Endodermal cell (in vitro differentiated cells): ENCODE data around the gene NUDCD2. TPM values are rescaled to one million over a fixed set of nuclear protein-coding genes. Genes with fewer than 3 reads are reported as not detected.

Experiments used
- DNase-seq: peaks from one replicate; pipeline ENCODE4 v3.0.0-alpha.2; 2017
- H3K27ac ChIP-seq: 2 replicates; pipeline ENCODE4 v1.5.1; 2013; ENCODE audit warnings: mild to moderate bottlenecking, low read depth, low read length, moderate library complexity
- H3K27me3 ChIP-seq: 2 replicates; pipeline ENCODE4 v1.6.1; 2013; ENCODE audit warnings: mild to moderate bottlenecking, low read length, moderate library complexity; ENCODE audit not compliant: insufficient read depth, control insufficient read depth, poor library complexity, severe bottlenecking
- H3K36me3 ChIP-seq: 2 replicates; pipeline ENCODE4 v1.7.0; 2013; ENCODE audit warnings: mild to moderate bottlenecking, low read length, moderate library complexity; ENCODE audit not compliant: control insufficient read depth, insufficient read depth
- H3K4me1 ChIP-seq: one replicate; pipeline ENCODE4 v1.7.0; 2013; ENCODE audit warnings: low read length; ENCODE audit not compliant: control insufficient read depth, insufficient read depth
- H3K4me3 ChIP-seq: 2 replicates; pipeline ENCODE4 v1.5.1; 2013; ENCODE audit warnings: mild to moderate bottlenecking, low read length, moderate library complexity
- H3K9ac ChIP-seq: 2 replicates; pipeline ENCODE4 v1.6.1; 2013; ENCODE audit warnings: mild to moderate bottlenecking, low read length, moderate library complexity; ENCODE audit not compliant: poor library complexity, severe bottlenecking; ENCODE audit errors: extremely low read depth
- H3K9me3 ChIP-seq: 2 replicates; pipeline ENCODE4 v1.6.1; 2013; ENCODE audit warnings: mild to moderate bottlenecking, low read length, moderate library complexity; ENCODE audit not compliant: control insufficient read depth
- H3K27ac Mint-ChIP-seq: 2 replicates; pipeline ENCODE4 v1.8.0; 2020; ENCODE audit warnings: mixed read lengths
- H3K27me3 Mint-ChIP-seq: 2 replicates; pipeline ENCODE4 v1.8.0; 2021; ENCODE audit warnings: mild to moderate bottlenecking, mixed read lengths; ENCODE audit not compliant: insufficient read depth
- H3K36me3 Mint-ChIP-seq: 2 replicates; pipeline ENCODE4 v1.8.0; 2020; ENCODE audit warnings: low read depth, mixed read lengths
- H3K4me1 Mint-ChIP-seq: 2 replicates; pipeline ENCODE4 v1.8.0; 2020; ENCODE audit warnings: mixed read lengths
- H3K4me3 Mint-ChIP-seq: 2 replicates; pipeline ENCODE4 v1.8.0; 2020; ENCODE audit warnings: mild to moderate bottlenecking, moderate library complexity, mixed read lengths
- H3K9me3 Mint-ChIP-seq: 2 replicates; pipeline ENCODE4 v1.8.0; 2020; ENCODE audit warnings: mild to moderate bottlenecking, mixed read lengths
- CTCF ChIP-seq: fragments of 200-600 bp; sonication (generic); conservative IDR thresholded peaks from 2 replicates; pipeline ENCODE4 v1.5.0; 2021; ENCODE audit warnings: antibody characterized with exemption, mild to moderate bottlenecking
- WGBS, 2 experiments: methylation state at CpG; one replicate each; pipeline versions ENCODE4 v1.1.5 to v1.1.7; 2013; ENCODE audit warnings: missing lambda C conversion rate in 2 of 2, mixed read lengths in 1 of 2; ENCODE audit not compliant: insufficient coverage in 1 of 2, insufficient read length in 1 of 2; 5-methylcytosine and 5-hydroxymethylcytosine counted together
- total RNA-seq, 2 donors: library from RNA; stranded (reverse); fragmentation: NEBNext Ultra II Directional in 1 of 2; extraction: Animal tissue kit (Norgen Biotek cat#: 25700) in 1 of 2; gene quantifications; 2 replicates in 1 of 2; 3 replicates in 1 of 2; pipeline ENCODE4 v1.2.1, GENCODE V29; 2021

The NUDCD2 gene
- total RNA-seq, 2 donors from 2014 or later = 36.0 to 73.0 TPM

- Histone ChIP-seq H3K9ac (peak overlapping the region; percentile 98), H3K4me3 (peak overlapping the region; percentile 100), H3K4me1 (peaks cover 15% of the 10 kb centered on the region), H3K27me3 (no peaks in the 10 kb centered on the region), H3K36me3 (peaks cover 39% of the 10 kb centered on the region), H3K9me3 (no peaks in the 10 kb centered on the region), H3K27ac (peak overlapping the region; percentile 31)
- Mint-ChIP-seq H3K4me3 (peak overlapping the region; percentile 96), H3K9me3 (no peaks in the 10 kb centered on the region), H3K27ac (peak overlapping the region; percentile 94), H3K4me1 (peaks cover 46% of the 10 kb centered on the region), H3K36me3 (peaks cover 39% of the 10 kb centered on the region), H3K27me3 (no peaks in the 10 kb centered on the region)
- WGBS, 2 experiments = 0 to 10% methylated on average over 3 to 6 of the region's 6 CpGs
- no peak for TF ChIP-seq CTCF
- no peak for DNase-seq
Measured at GRCh38 chr5:163437011-163437308, 22.9 kb downstream of the NUDCD2 start.

GRCh38 chr5:163436515-163436914, 23.4 kb downstream of the NUDCD2 start:
- 38 to 53% methylated on average over 4 of the region's 4 CpGs for WGBS, 2 experiments
- Mint-ChIP-seq H3K4me3 (peak overlapping the region; percentile 96), H3K4me1 (peaks cover 51% of the 10 kb centered on the region), H3K27ac (peak overlapping the region; percentile 94), H3K36me3 (peaks cover 36% of the 10 kb centered on the region), H3K9me3 (no peaks in the 10 kb centered on the region), H3K27me3 (no peaks in the 10 kb centered on the region)
- Histone ChIP-seq H3K9me3 (no peaks in the 10 kb centered on the region), H3K4me1 (peaks cover 18% of the 10 kb centered on the region), H3K27me3 (no peaks in the 10 kb centered on the region), H3K9ac (peak overlapping the region; percentile 98), H3K27ac (peak overlapping the region; percentile 31), H3K36me3 (peaks cover 35% of the 10 kb centered on the region), H3K4me3 (peak overlapping the region; percentile 100)
- DNase-seq = no peak
- no peak for TF ChIP-seq CTCF

GRCh38 chr5:163434401-163434866, 25.5 kb downstream of the NUDCD2 start:
- Mint-ChIP-seq H3K36me3 (peaks cover 16% of the 10 kb centered on the region), H3K27me3 (no peaks in the 10 kb centered on the region), H3K27ac (peak overlapping the region; percentile 95), H3K9me3 (no peaks in the 10 kb centered on the region), H3K4me1 (peaks cover 43% of the 10 kb centered on the region), H3K4me3 (peak overlapping the region; percentile 46)
- 86% methylated on average over 3 of the region's 3 CpGs; no CpG with 5 or more reads in 1 of the 2 experiments for WGBS, 2 experiments
- Histone ChIP-seq H3K27me3 (no peaks in the 10 kb centered on the region), H3K4me3 (peak overlapping the region; percentile 48), H3K4me1 (peaks cover 19% of the 10 kb centered on the region), H3K9ac (peak overlapping the region; percentile 48), H3K9me3 (no peaks in the 10 kb centered on the region), H3K27ac (no peak overlapping the region), H3K36me3 (peaks cover 14% of the 10 kb centered on the region)
- DNase-seq = no peak
- TF ChIP-seq CTCF = no peak
